Thoracic aorta (tissue), 2 donors: ENCODE results near the gene SPINK14. TPM values are rescaled to one million over a fixed set of nuclear protein-coding genes. Genes with fewer than 3 reads are reported as not detected.

Experiments
- ATAC-seq: fragments of 150-250 bp; one replicate; pipeline ENCODE4 v1.8.0; 2017; ENCODE audit warnings: low read depth; ENCODE audit not compliant: insufficient number of reproducible peaks, low FRiP score
- DNase-seq: peaks from one replicate; pipeline ENCODE4 v3.0.0-alpha.2; 2020; ENCODE audit warnings: low spot score
- H3K27ac ChIP-seq, 2 donors: fragments of 200-600 bp; sonication (generic); 1 replicate in 1 of 2; 2 replicates in 1 of 2; pipeline ENCODE4 v1.5.1; 2016; ENCODE audit warnings: mild to moderate bottlenecking in 2 of 2, moderate library complexity in 2 of 2
- H3K27me3 ChIP-seq: fragments of 200-600 bp; sonication (generic); replicated peaks from 2 replicates; pipeline ENCODE4 v1.6.0; 2016; ENCODE audit warnings: mild to moderate bottlenecking; ENCODE audit not compliant: insufficient read depth
- H3K36me3 ChIP-seq: fragments of 200-600 bp; sonication (generic); one replicate; pipeline ENCODE4 v1.5.1; 2016
- H3K4me1 ChIP-seq, 2 donors: fragments of 200-600 bp; sonication (generic); 1 replicate in 1 of 2; 2 replicates in 1 of 2; pipeline versions ENCODE4 v1.5.1 to v1.6.0; 2016; ENCODE audit warnings: low read depth in 2 of 2, mild to moderate bottlenecking in 1 of 2; ENCODE audit not compliant: control insufficient read depth in 1 of 2
- H3K4me3 ChIP-seq: fragments of 200-600 bp; sonication (generic); 2 replicates; pipeline ENCODE4 v1.5.1; 2016; ENCODE audit warnings: mild to moderate bottlenecking
- H3K9me3 ChIP-seq: fragments of 200-600 bp; sonication (generic); 2 replicates; pipeline ENCODE4 v1.5.1; 2016
- CTCF ChIP-seq: fragments of 200-600 bp; sonication (generic); IDR thresholded peaks from one replicate; pipeline ENCODE4 v1.5.1; 2019; ENCODE audit warnings: antibody characterized with exemption
- total RNA-seq, 2 donors: library from RNA; depleted of rRNA; stranded (reverse); fragments of >200 nt; gene quantifications; one replicate each; pipeline versions ENCODE4 v1.1.0 to v1.2.3, GENCODE V29; 2016

SPINK14 gene
- not detected for total RNA-seq

DNA sequence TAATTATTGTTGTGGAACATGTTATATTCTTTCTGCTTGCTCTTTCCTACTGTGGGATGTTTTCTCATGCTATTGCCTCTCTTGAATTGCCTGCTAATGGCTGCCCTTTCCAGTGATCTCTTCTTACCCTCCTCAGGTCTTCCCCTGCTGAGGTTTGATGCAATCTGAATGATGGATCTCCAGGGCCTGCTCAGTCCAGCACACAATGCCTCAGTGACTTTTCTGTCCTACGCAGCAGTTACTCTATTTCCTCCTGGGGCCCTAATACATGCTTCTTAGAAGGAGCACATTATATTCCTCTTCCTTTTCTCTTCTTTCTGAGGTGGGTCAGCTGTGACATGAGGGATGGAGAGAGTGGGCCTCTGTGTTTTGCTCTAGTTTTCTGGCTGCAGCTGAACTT lies at the start of gene SPINK14:
Gene SPINK14 (plus strand): TSS at position 301 of the 400 bp plus-strand sequence. CDS start 1,187 bp downstream, outside the sequence.
- no peak for ATAC-seq
- no peak within 1 kb of the TSS for H3K27ac ChIP-seq
- H3K4me3 ChIP-seq = no peak within 1 kb of the TSS
- no peak for DNase-seq
- no peaks in the 10 kb centered on the region for H3K27me3 ChIP-seq
- no peaks in the 10 kb centered on the region for H3K9me3 ChIP-seq
- TF ChIP-seq CTCF = no peak
- no peaks in the 10 kb centered on the region for H3K4me1 ChIP-seq
- no peaks in the 10 kb centered on the region for H3K36me3 ChIP-seq

DNA sequence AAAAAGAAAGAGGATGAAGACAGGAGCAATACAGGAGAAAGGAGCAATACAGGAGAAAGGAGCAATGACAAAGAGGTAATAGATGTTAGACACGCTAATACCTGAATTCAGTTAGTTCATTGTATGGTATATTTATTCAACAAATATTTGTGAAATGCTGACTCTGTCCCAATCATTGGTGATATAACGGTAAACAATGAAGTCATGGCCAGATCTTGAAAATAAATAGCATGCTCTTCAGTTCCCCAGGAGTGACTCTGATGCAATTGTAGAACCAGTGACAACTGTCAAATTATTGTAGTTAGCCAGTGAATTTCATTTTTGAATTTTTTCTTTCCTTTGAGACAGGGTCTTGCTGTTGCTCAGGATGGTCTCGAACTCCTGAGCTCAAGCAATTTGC lies 48.0 kb upstream of the SPINK14 start:
- Histone ChIP-seq H3K36me3 (no peaks in the 10 kb centered on the region), H3K4me1 (no peaks in the 10 kb centered on the region), H3K9me3 (no peaks in the 10 kb centered on the region), H3K27me3 (no peaks in the 10 kb centered on the region), H3K27ac (no peak overlapping the region), H3K4me3 (no peak overlapping the region)
- ATAC-seq = no peak
- DNase-seq = no peak
- TF ChIP-seq CTCF = no peak

GRCh38 chr5:148125641-148126040 lies 42.7 kb upstream of the SPINK14 start:
- TF ChIP-seq CTCF = no peak
- no peaks in the 10 kb centered on the region for H3K27me3 ChIP-seq
- ATAC-seq = no peak

GRCh38 chr5:148135091-148136048 lies 33.0 kb upstream of the SPINK14 start:
- Histone ChIP-seq H3K36me3 (no peaks in the 10 kb centered on the region), H3K27ac (no peak overlapping the region), H3K4me3 (no peak overlapping the region), H3K9me3 (no peaks in the 10 kb centered on the region), H3K27me3 (no peaks in the 10 kb centered on the region), H3K4me1 (no peaks in the 10 kb centered on the region)
- DNase-seq (no peak), ATAC-seq (no peak)
- no peak for TF ChIP-seq CTCF

More at GRCh38 chr5:148125641-148126040, 42.7 kb upstream of the SPINK14 start:
- DNase-seq = no peak
- Histone ChIP-seq H3K36me3 (no peaks in the 10 kb centered on the region), H3K4me1 (no peaks in the 10 kb centered on the region), H3K27ac (no peak overlapping the region), H3K4me3 (no peak overlapping the region), H3K9me3 (no peaks in the 10 kb centered on the region)

- no peaks in the 10 kb centered on the region for H3K27me3 ChIP-seq
- H3K36me3 ChIP-seq = no peaks in the 10 kb centered on the region
- no peak overlapping the region for H3K27ac ChIP-seq
- ATAC-seq (no peak), DNase-seq (no peak)
- no peaks in the 10 kb centered on the region for H3K9me3 ChIP-seq
- H3K4me1 ChIP-seq = no peaks in the 10 kb centered on the region
- no peak overlapping the region for H3K4me3 ChIP-seq
- TF ChIP-seq CTCF = no peak
Observed at GRCh38 chr5:148140846-148141245, 27.5 kb upstream of the SPINK14 start.
